ENCODE data around the gene WRAP73.

GRCh38 chr1:3632716-3633343 is 17.1 kb downstream of the WRAP73 start:
- TF ChIP-seq, protein P1, sequence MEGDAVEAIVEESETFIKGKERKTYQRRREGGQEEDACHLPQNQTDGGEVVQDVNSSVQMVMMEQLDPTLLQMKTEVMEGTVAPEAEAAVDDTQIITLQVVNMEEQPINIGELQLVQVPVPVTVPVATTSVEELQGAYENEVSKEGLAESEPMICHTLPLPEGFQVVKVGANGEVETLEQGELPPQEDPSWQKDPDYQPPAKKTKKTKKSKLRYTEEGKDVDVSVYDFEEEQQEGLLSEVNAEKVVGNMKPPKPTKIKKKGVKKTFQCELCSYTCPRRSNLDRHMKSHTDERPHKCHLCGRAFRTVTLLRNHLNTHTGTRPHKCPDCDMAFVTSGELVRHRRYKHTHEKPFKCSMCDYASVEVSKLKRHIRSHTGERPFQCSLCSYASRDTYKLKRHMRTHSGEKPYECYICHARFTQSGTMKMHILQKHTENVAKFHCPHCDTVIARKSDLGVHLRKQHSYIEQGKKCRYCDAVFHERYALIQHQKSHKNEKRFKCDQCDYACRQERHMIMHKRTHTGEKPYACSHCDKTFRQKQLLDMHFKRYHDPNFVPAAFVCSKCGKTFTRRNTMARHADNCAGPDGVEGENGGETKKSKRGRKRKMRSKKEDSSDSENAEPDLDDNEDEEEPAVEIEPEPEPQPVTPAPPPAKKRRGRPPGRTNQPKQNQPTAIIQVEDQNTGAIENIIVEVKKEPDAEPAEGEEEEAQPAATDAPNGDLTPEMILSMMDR (IDR thresholded peaks at IDR 0.05; ENCODE audit: low read depth, low read length) = no peak
- no peak for TF ChIP-seq EZH2phosphoT487 (IDR thresholded peaks at IDR 0.05; ENCODE audit: low read depth)

All from OCI-LY3 (cell line).